GM12878 (cell line): Measurements from ENCODE around the gene IFRD1.

ENCODE experiments used
- EZH2 ChIP-seq: IDR thresholded peaks from 2 replicates; pipeline ENCODE4 v1.6.1; 2012; ENCODE audit warnings: low read depth, mild to moderate bottlenecking, control low read depth, inconsistent platforms, low read length, borderline replicate concordance; ENCODE audit not compliant: control insufficient read depth
- FOS ChIP-seq: IDR thresholded peaks from 3 replicates; pipeline ENCODE4 v1.6.1; 2011; ENCODE audit warnings: borderline replicate concordance; ENCODE audit not compliant: insufficient read length; ENCODE audit errors: extremely low read depth
- HDAC2 ChIP-seq: fragments of 200-600 bp; sonication (generic); IDR thresholded peaks from 2 replicates; pipeline ENCODE4 v1.6.1; 2017
- JUNB ChIP-seq: IDR thresholded peaks from 2 replicates; pipeline ENCODE4 v1.6.1; 2016; ENCODE audit warnings: antibody characterized with exemption, mild to moderate bottlenecking
- JUND ChIP-seq: IDR thresholded peaks from 2 replicates; pipeline ENCODE4 v1.6.1; 2012; ENCODE audit warnings: low read depth, mild to moderate bottlenecking, low read length, improper control_type of control experiment, moderate library complexity
- KDM1A ChIP-seq: fragments of 200-600 bp; sonication (generic); IDR thresholded peaks from 2 replicates; pipeline ENCODE4 v1.6.1; 2016; ENCODE audit warnings: borderline replicate concordance
- MTA2 ChIP-seq: fragments of 450-650 bp; IDR thresholded peaks from 2 replicates; pipeline ENCODE4 v1.6.1; 2016; ENCODE audit warnings: low read depth, mild to moderate bottlenecking, moderate library complexity
- NRF1 ChIP-seq: conservative IDR thresholded peaks from 2 replicates; pipeline ENCODE4 v1.6.1; 2011; ENCODE audit warnings: mild to moderate bottlenecking, low read depth, low read length, improper control_type of control experiment
- POLR2A ChIP-seq: IDR thresholded peaks from 2 replicates; pipeline ENCODE4 v1.6.1; 2011; ENCODE audit warnings: low read depth, mild to moderate bottlenecking, low read length
- RAD21 ChIP-seq: IDR thresholded peaks from 2 replicates; pipeline ENCODE4 v1.6.1; 2011; ENCODE audit warnings: mild to moderate bottlenecking, low read depth, low read length, moderate library complexity; ENCODE audit not compliant: insufficient read depth
- TF ChIP-seq, protein P1 (sequence below), 3 experiments: IDR thresholded peaks in 2 of 3; conservative IDR thresholded peaks in 1 of 3; 2 replicates each; pipeline ENCODE4 v1.5.1; 2011; ENCODE audit warnings: low read depth in 3 of 3, low read length in 3 of 3, mild to moderate bottlenecking in 3 of 3, control low read depth in 2 of 3, moderate library complexity in 2 of 3, inconsistent platforms in 1 of 3, mixed read lengths in 1 of 3; ENCODE audit not compliant: control insufficient read depth in 2 of 3, insufficient read depth in 1 of 3; ENCODE audit errors: extremely low read depth in 1 of 3
- TF ChIP-seq, protein P2 (sequence below): IDR thresholded peaks from 2 replicates; pipeline ENCODE4 v1.6.1; 2012; ENCODE audit warnings: low read depth, low read length, improper control_type of control experiment

DNA sequence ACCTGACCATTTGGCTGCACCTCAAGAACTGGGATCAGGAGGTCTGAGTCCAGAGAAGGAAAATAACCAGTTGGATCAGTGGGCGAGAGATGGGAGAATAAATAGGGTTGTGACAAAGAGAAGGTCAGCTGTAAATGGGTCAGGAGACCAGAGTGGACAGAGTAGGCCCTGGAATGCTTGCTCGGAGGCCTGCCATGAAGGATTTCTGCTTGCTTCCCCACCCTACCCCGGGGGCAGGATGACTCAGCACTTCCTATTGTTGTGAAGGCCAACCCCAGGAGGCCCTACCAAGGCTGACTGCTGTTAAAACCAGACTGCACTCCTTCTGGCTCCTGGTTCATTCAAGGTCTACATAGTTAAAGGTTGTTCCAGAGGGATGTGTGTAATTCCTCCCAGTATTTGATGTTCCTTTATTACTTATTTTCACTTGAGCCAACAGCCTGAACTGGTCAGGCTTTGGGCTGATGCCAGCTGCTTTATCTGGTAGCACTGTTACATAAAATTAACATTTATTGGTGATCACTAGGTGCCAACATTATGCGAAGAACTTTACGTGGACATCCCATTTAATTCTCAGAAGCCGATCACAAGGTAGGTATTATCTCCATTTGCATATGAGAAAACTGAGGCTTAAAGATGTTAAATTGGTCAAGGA lies 27.3 kb upstream of the IFRD1 start:
- TF ChIP-seq, protein P1, sequence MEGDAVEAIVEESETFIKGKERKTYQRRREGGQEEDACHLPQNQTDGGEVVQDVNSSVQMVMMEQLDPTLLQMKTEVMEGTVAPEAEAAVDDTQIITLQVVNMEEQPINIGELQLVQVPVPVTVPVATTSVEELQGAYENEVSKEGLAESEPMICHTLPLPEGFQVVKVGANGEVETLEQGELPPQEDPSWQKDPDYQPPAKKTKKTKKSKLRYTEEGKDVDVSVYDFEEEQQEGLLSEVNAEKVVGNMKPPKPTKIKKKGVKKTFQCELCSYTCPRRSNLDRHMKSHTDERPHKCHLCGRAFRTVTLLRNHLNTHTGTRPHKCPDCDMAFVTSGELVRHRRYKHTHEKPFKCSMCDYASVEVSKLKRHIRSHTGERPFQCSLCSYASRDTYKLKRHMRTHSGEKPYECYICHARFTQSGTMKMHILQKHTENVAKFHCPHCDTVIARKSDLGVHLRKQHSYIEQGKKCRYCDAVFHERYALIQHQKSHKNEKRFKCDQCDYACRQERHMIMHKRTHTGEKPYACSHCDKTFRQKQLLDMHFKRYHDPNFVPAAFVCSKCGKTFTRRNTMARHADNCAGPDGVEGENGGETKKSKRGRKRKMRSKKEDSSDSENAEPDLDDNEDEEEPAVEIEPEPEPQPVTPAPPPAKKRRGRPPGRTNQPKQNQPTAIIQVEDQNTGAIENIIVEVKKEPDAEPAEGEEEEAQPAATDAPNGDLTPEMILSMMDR (IDR thresholded peaks at IDR 0.05 in 2 of 3, conservative IDR thresholded peaks at IDR 0.05 in 1 of 3; ENCODE audit: control insufficient read depth in 2 of 3, extremely low read depth in 1 of 3, insufficient read depth in 1 of 3, low read depth in 3 of 3, low read length in 3 of 3): no peak
- no peak for TF ChIP-seq JUND
- TF ChIP-seq KDM1A: no peak
- no peak for TF ChIP-seq RAD21
- TF ChIP-seq, protein P2, sequence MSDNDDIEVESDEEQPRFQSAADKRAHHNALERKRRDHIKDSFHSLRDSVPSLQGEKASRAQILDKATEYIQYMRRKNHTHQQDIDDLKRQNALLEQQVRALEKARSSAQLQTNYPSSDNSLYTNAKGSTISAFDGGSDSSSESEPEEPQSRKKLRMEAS: no peak
- no peak for TF ChIP-seq NRF1
- no peak for TF ChIP-seq FOS
- no peak for TF ChIP-seq HDAC2
- TF ChIP-seq POLR2A: no peak
- no peak for TF ChIP-seq JUNB
- no peak for TF ChIP-seq EZH2
- TF ChIP-seq MTA2: no peak
